Skeletal muscle tissue (tissue), 4 donors: Measurements from ENCODE around the gene SKI. TPM values are rescaled to one million over a fixed set of nuclear protein-coding genes. Genes with fewer than 3 reads are reported as not detected.

ENCODE experiments used
- H3K27ac ChIP-seq: one replicate; pipeline ENCODE4 v1.7.0; 2013; ENCODE audit warnings: mild to moderate bottlenecking, low read depth, low read length, inconsistent platforms
- H3K27me3 ChIP-seq, 3 donors: one replicate each; pipeline ENCODE4 v1.7.0; 2013; ENCODE audit warnings: low read length in 3 of 3; ENCODE audit not compliant: control insufficient read depth in 3 of 3, insufficient read depth in 3 of 3
- H3K36me3 ChIP-seq, 3 donors: one replicate each; pipeline ENCODE4 v1.7.0; 2013; ENCODE audit warnings: low read length in 3 of 3; ENCODE audit not compliant: control insufficient read depth in 3 of 3, insufficient read depth in 3 of 3
- H3K4me1 ChIP-seq, 3 donors: one replicate each; pipeline ENCODE4 v1.7.0; 2013; ENCODE audit warnings: low read length in 3 of 3, mild to moderate bottlenecking in 3 of 3; ENCODE audit not compliant: control insufficient read depth in 3 of 3, insufficient read depth in 3 of 3
- H3K4me3 ChIP-seq, 3 donors: one replicate each; pipeline ENCODE4 v1.7.0; 2013; ENCODE audit warnings: low read length in 3 of 3
- H3K9ac ChIP-seq, 3 donors: one replicate each; pipeline ENCODE4 v1.7.0; 2013; ENCODE audit warnings: low read length in 3 of 3, mild to moderate bottlenecking in 3 of 3, moderate library complexity in 2 of 3, low read depth in 1 of 3
- H3K9me3 ChIP-seq, 3 donors: one replicate each; pipeline ENCODE4 v1.7.0; 2013; ENCODE audit warnings: low read length in 3 of 3; ENCODE audit not compliant: control insufficient read depth in 3 of 3
- total RNA-seq: library from RNA; depleted of rRNA; stranded (reverse); fragments of >200 nt; gene quantifications from one replicate; pipeline ENCODE4 v1.2.3, GENCODE V29; 2014
- donor health status: Osteomylitis.

Gene SKI
- total RNA-seq, 1 donor from 2014 or later: 19.3 TPM

DNA sequence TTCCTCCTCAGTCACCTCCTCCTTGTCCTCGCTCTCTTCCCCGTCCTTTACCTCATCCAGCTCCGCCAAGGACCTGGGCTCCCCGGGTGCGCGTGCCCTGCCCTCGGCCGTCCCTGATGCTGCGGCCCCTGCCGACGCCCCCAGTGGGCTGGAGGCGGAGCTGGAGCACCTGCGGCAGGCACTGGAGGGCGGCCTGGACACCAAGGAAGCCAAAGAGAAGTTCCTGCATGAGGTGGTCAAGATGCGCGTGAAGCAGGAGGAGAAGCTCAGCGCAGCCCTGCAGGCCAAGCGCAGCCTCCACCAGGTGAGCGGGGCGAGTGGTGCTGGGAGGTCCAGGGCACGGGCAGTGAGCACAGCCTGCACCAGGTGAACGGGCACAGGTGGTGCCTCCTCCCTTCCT is 76.2 kb downstream of the SKI start:
- Histone ChIP-seq H3K27ac (no peak overlapping the region), H3K27me3 (no peaks in the 10 kb centered on the region), H3K4me3 (no peak overlapping the region), H3K9me3 (no peaks in the 10 kb centered on the region), H3K9ac (no peak overlapping the region), H3K36me3 (peaks cover 41 to 42% (median 41%) of the 10 kb centered on the region in 3 donors), H3K4me1 (peaks cover 21 to 30% (median 24%) of the 10 kb centered on the region in 3 donors)

GRCh38 chr1:2304921-2305681 is 77.0 kb downstream of the SKI start:
- Histone ChIP-seq H3K4me3 (no peak overlapping the region), H3K27me3 (no peaks in the 10 kb centered on the region), H3K9me3 (no peaks in the 10 kb centered on the region), H3K27ac (no peak overlapping the region), H3K36me3 (peaks cover 41 to 42% (median 41%) of the 10 kb centered on the region in 3 donors), H3K4me1 (peaks cover 13 to 22% (median 17%) of the 10 kb centered on the region in 3 donors), H3K9ac (no peak overlapping the region)

DNA sequence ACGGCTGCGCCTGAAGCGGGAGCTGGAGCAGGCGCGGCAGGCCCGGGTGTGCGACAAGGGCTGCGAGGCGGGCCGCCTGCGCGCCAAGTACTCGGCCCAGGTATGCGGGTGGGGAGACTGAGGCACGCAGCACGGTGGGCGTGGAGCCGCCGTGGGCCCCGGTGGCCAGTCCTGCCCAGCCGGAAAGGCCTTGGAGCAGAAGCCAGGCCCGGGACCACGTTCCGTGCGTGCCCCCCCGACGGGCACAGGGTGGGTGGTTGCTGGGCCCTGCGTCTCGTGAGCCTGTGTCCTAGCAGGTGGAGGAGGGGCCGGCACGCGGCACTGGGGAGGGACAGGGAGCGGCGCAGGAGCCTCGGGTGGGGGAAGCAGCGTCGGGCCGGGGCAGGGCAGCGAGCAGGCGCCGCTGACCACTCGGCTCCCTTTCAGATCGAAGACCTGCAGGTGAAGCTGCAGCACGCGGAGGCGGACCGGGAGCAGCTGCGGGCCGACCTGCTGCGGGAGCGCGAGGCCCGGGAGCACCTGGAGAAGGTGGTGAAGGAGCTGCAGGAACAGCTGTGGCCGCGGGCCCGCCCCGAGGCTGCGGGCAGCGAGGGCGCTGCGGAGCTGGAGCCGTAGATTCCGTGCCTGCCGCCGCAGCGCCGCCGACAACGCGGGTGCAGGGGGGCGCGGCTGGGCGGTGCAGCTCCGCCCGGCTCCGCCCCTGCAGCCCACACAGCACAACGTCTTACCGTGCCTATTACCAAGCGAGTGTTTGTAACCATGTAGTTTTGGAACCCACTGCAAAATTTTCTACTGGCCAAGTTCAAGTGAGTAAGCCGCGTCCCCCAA is 78.2 kb downstream of the SKI start:
- Histone ChIP-seq H3K9ac (no peak overlapping the region), H3K9me3 (no peaks in the 10 kb centered on the region), H3K4me1 (peaks cover 12 to 17% (median 14%) of the 10 kb centered on the region in 3 donors), H3K36me3 (peaks cover 41 to 42% (median 41%) of the 10 kb centered on the region in 3 donors), H3K4me3 (no peak overlapping the region), H3K27me3 (no peaks in the 10 kb centered on the region), H3K27ac (no peak overlapping the region)

GRCh38 chr1:2307064-2307605 is 79.0 kb downstream of the SKI start:
- Histone ChIP-seq H3K4me1 (peaks cover 12 to 18% (median 14%) of the 10 kb centered on the region in 3 donors), H3K4me3 (no peak overlapping the region), H3K9me3 (no peaks in the 10 kb centered on the region), H3K36me3 (peaks cover 41 to 42% (median 41%) of the 10 kb centered on the region in 3 donors), H3K27ac (no peak overlapping the region), H3K9ac (no peak overlapping the region), H3K27me3 (no peaks in the 10 kb centered on the region)

GRCh38 chr1:2307972-2308371 is 79.9 kb downstream of the SKI start:
- H3K36me3 ChIP-seq: peaks cover 41% of the 10 kb centered on the region in 3 donors
- no peak overlapping the region for H3K9ac ChIP-seq
- H3K27me3 ChIP-seq: no peaks in the 10 kb centered on the region
- H3K4me1 ChIP-seq: peaks cover 18 to 22% (median 20%) of the 10 kb centered on the region in 3 donors
- no peak overlapping the region for H3K27ac ChIP-seq
- no peak overlapping the region for H3K4me3 ChIP-seq
- H3K9me3 ChIP-seq: no peaks in the 10 kb centered on the region

- Histone ChIP-seq H3K36me3 (peaks cover 34 to 37% (median 35%) of the 10 kb centered on the region in 3 donors), H3K4me3 (no peak overlapping the region), H3K4me1 (peaks cover 26 to 31% (median 29%) of the 10 kb centered on the region in 3 donors), H3K27ac (no peak overlapping the region), H3K9me3 (no peaks in the 10 kb centered on the region), H3K9ac (no peak overlapping the region), H3K27me3 (no peaks in the 10 kb centered on the region)
Observed at GRCh38 chr1:2308844-2309243, 80.7 kb downstream of the SKI start.

DNA sequence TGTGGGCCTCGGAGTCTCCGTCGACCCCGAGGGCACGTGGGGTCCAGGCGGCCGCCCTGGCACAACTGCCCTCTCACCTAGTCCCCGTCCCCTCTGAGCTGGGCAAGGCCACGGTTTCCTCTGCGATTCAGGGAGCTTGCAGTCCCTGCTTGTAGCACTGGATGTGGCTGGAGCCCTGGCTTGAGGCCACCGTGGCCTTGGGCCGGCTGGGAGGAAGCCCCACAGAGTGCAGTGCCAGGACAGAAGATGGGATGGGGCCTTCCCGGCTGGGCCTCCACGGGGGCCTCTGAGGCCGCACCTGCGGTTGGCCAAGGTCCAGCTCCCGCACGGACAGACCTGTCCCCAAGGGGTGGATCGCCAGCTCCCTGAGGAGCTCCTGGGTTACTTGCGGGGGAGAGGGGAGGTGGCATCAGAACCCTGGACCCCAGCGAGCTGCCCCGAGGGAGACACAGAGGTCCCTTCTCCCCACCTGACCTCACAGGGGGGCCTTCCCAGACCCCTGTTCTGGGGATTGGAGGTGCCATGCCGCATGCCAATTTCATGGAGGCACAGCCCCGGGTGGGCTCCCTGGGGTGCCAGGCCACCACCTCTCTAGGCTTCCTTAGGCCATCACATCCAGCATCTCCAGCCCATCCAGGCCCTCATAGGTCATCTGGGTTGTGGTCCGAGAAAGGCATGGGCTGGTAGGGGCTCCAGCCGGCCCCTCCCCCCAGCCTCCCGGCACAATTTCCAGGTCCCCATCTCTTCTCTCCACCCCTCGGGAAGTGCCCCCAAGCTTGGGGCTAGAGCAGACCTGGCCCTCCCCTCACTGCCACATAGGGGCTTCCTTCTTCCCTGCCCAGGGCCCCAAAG is 82.4 kb downstream of the SKI start:
- Histone ChIP-seq H3K27ac (no peak overlapping the region), H3K4me1 (peaks cover 31 to 39% (median 35%) of the 10 kb centered on the region in 3 donors), H3K36me3 (peaks cover 23 to 26% (median 25%) of the 10 kb centered on the region in 3 donors), H3K9me3 (no peaks in the 10 kb centered on the region), H3K4me3 (no peak overlapping the region), H3K9ac (peak overlapping the region in 1 of 3 donors; percentile 3), H3K27me3 (no peaks in the 10 kb centered on the region)

- Histone ChIP-seq H3K4me1 (peaks cover 39 to 41% (median 39%) of the 10 kb centered on the region in 3 donors), H3K27me3 (peaks cover 0 to 2% (median 0%) of the 10 kb centered on the region in 3 donors), H3K9ac (peak overlapping the region in 1 of 3 donors; percentile 25)
Observed at GRCh38 chr1:2311184-2312032, 83.3 kb downstream of the SKI start.

More at GRCh38 chr1:2311184-2312032, 83.3 kb downstream of the SKI start:
- H3K36me3 ChIP-seq: peaks cover 20 to 23% (median 22%) of the 10 kb centered on the region in 3 donors
- no peak overlapping the region for H3K4me3 ChIP-seq
- peak overlapping the region; percentile 25 for H3K27ac ChIP-seq
- H3K9me3 ChIP-seq: no peaks in the 10 kb centered on the region
